Lung (tissue), 13 donors: ENCODE measurements around the gene GRAP. TPM values are rescaled to one million over a fixed set of nuclear protein-coding genes. Genes with fewer than 3 reads are reported as not detected.

Experiments used
- ATAC-seq: fragments of 200-7000 bp; cut with Tn5 transposase; one replicate; pipeline ENCODE4 v1.9.1; 2020; ENCODE audit warnings: moderate number of reproducible peaks; ENCODE audit not compliant: insufficient read depth, low FRiP score
- DNase-seq, 3 donors: peaks; one replicate each; pipeline ENCODE4 v3.0.0-alpha.2; 2013 to 2017
- H3K27ac ChIP-seq, 2 donors: one replicate each; pipeline ENCODE4 v1.5.1; 2013; ENCODE audit warnings: mild to moderate bottlenecking in 2 of 2, moderate library complexity in 2 of 2, control low read depth in 1 of 2, inconsistent platforms in 1 of 2, low read depth in 1 of 2, low read length in 1 of 2
- H3K27me3 ChIP-seq, 3 donors: one replicate each; pipeline ENCODE4 v1.5.1; 2013; ENCODE audit warnings: low read length in 2 of 3; ENCODE audit not compliant: control insufficient read depth in 3 of 3, insufficient read depth in 3 of 3
- H3K36me3 ChIP-seq, 4 donors: one replicate each; pipeline ENCODE4 v1.5.1; 2013; ENCODE audit warnings: low read length in 4 of 4, mild to moderate bottlenecking in 1 of 4, moderate library complexity in 1 of 4; ENCODE audit not compliant: control insufficient read depth in 4 of 4, insufficient read depth in 4 of 4
- H3K4me1 ChIP-seq, 5 donors: one replicate each; pipeline ENCODE4 v1.5.1; 2013; ENCODE audit warnings: low read length in 5 of 5, mild to moderate bottlenecking in 2 of 5, moderate library complexity in 1 of 5; ENCODE audit not compliant: control insufficient read depth in 5 of 5, insufficient read depth in 5 of 5
- H3K4me3 ChIP-seq: one replicate; pipeline ENCODE4 v1.5.1; 2013; ENCODE audit warnings: mild to moderate bottlenecking, control low read depth, moderate library complexity
- H3K9ac ChIP-seq, 2 donors: one replicate each; pipeline ENCODE4 v1.5.1; 2013; ENCODE audit warnings: low read length in 2 of 2, control low read depth in 1 of 2; ENCODE audit not compliant: insufficient read depth in 1 of 2
- H3K9me3 ChIP-seq, 4 donors: one replicate each; pipeline ENCODE4 v1.5.1; 2013; ENCODE audit warnings: low read length in 3 of 4, mild to moderate bottlenecking in 1 of 4, moderate library complexity in 1 of 4; ENCODE audit not compliant: control insufficient read depth in 4 of 4, insufficient read depth in 3 of 4
- WGBS, 2 donors: extraction: QIAGEN DNeasy Blood & Tissue Kit; methylation state at CpG; one replicate each; pipeline ENCODE4 v1.1.7; 2013; 5-methylcytosine and 5-hydroxymethylcytosine counted together
- polyA plus RNA-seq, 2 donors: library from polyadenylated mRNA; stranded (reverse); fragments of 200-250 nt; gene quantifications; one replicate each; pipeline ENCODE4 v1.2.1, GENCODE V29; 2013
- small RNA-seq: library from RNA; depleted of rRNA; stranded (forward); fragments of <200 nt; gene quantifications from one replicate; pipeline ENCODE3, GENCODE V24; 2014; ENCODE audit warnings: low replicate concordance
- total RNA-seq, 2 donors: library from RNA; depleted of rRNA in 1 of 2; stranded (reverse); fragments of >200 nt in 1 of 2; gene quantifications; one replicate each; pipeline ENCODE4 v1.2.1, GENCODE V29; 2014 to 2021
- TF ChIP-seq, protein P1 (sequence below): IDR thresholded peaks from 2 replicates; pipeline ENCODE4 v1.5.1; 2012; ENCODE audit warnings: mild to moderate bottlenecking; ENCODE audit errors: control extremely low read depth, extremely low read depth
- donor health status: control.
- donor health status: control.
- donor health status: Bipolar disorder and iron deficiency.
- donor health status: healthy.
- donor health status: DM: yes; HTN: yes; CAD: no.

Gene GRAP
- total and polyA plus RNA-seq, 4 donors, result 6.7 to 14.3 (median 9.8) TPM

DNA sequence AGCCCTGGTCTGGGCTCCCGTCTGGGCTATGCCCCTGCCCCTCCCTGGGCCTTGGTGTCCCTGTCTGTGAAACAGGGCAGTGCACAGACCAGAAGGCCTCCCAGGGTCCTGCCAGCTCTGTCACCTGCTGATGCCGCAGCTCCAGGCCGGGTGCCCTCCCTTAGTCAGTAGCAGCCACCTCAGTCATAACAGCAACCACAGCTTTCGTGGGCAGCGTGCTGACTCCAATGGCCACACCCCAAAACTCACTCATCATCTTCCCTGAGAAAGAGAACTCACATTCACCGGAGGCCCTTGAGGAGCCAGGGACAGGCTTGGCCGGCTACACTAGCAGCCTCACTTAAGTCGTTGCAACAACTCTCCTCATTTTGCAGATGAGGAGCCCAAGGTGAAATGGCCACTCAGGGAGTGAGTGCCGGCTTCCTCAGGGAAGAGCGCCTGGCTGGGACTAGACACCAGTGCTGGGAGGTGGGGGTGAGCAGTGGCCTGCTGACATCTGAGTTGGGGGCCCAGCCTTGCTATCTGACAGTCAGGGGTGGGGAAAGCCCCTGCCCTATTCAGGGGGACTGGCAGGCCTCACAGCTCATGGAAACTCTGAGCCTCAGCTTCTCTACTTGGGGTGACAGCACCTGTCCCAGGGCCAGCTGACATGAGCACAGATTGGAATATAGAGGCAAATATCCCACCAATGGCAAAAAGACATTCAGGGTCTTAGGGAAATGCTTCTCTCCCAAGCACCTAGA is 72.2 kb downstream of the GRAP start:
- DNase-seq (no peak), ATAC-seq (no peak)
- Histone ChIP-seq H3K9me3 (no peaks in the 10 kb centered on the region), H3K9ac (no peak overlapping the region), H3K27ac (no peak overlapping the region), H3K36me3 (peaks cover 0 to 41% (median 0%) of the 10 kb centered on the region in 4 donors), H3K4me3 (no peak overlapping the region), H3K27me3 (no peaks in the 10 kb centered on the region), H3K4me1 (no peaks in the 10 kb centered on the region)
- TF ChIP-seq, protein P1, sequence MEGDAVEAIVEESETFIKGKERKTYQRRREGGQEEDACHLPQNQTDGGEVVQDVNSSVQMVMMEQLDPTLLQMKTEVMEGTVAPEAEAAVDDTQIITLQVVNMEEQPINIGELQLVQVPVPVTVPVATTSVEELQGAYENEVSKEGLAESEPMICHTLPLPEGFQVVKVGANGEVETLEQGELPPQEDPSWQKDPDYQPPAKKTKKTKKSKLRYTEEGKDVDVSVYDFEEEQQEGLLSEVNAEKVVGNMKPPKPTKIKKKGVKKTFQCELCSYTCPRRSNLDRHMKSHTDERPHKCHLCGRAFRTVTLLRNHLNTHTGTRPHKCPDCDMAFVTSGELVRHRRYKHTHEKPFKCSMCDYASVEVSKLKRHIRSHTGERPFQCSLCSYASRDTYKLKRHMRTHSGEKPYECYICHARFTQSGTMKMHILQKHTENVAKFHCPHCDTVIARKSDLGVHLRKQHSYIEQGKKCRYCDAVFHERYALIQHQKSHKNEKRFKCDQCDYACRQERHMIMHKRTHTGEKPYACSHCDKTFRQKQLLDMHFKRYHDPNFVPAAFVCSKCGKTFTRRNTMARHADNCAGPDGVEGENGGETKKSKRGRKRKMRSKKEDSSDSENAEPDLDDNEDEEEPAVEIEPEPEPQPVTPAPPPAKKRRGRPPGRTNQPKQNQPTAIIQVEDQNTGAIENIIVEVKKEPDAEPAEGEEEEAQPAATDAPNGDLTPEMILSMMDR, result no peak
- WGBS, 2 donors, result 85 to 91% methylated on average over 10 of the region's 10 CpGs

DNA sequence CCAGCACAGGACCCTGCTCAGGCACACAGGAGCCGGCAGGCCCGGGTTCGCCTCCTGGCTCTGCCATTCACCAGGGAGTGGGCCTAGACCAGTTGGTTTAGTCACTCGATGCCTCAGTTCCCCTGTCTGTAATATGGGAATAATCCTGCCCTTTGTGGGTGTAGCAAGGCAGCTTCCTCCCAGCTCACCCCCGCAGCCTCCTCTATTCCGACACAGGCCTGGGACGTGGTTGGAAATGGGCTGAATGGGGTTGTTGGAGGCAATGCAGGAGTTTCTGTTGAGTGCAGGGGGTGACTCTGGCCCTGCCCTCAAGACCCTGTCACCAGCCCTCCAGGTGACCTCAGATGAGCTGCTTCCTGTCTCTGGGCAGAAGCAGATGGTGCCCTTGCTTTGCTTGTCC is 75.0 kb downstream of the GRAP start:
- no peak for ATAC-seq
- no peak overlapping the region for H3K27ac ChIP-seq
- H3K36me3 ChIP-seq, result peaks cover 0 to 19% (median 0%) of the 10 kb centered on the region in 4 donors
- H3K4me3 ChIP-seq, result no peak overlapping the region
- H3K9ac ChIP-seq, result no peak overlapping the region
- H3K9me3 ChIP-seq, result no peaks in the 10 kb centered on the region
- TF ChIP-seq, protein P1, result no peak
- H3K27me3 ChIP-seq, result no peaks in the 10 kb centered on the region
- WGBS, 2 donors, result 98% methylated on average over 6 to 7 of the region's 7 CpGs
- no peak for DNase-seq
- peaks cover 0 to 23% (median 10%) of the 10 kb centered on the region in 5 donors for H3K4me1 ChIP-seq

Small RNAs within 50 kb of the gene (small RNA-seq; reads per million reads assigned to genes)
- gene AC090286.3, result not detected

Other genes with a start within 250 kb of the GRAP start
- 10 to 100 TPM; 24.2 to 56.1 TPM for gene PRPSAP2, start 188.8 kb downstream of the GRAP start, total RNA-seq
- 10 to 100 TPM; 18.2 to 22.4 TPM for gene PRPSAP2, start 188.8 kb downstream of the GRAP start, polyA plus RNA-seq
- gene SLC5A10, start 94.8 kb downstream of the GRAP start, total RNA-seq, result under 1 TPM; 0.09 to 0.31 TPM
- gene SLC5A10, start 94.8 kb downstream of the GRAP start, polyA plus RNA-seq, result under 1 TPM; 0.21 to 0.22 TPM
- gene FAM83G, start 42.2 kb downstream of the GRAP start, total RNA-seq, result 10 to 100 TPM in 1 of 2 donors, 1 to 10 TPM in 1; 2.2 to 11.9 TPM
- 1 to 10 TPM; 7.0 to 8.1 TPM for gene FAM83G, start 42.2 kb downstream of the GRAP start, polyA plus RNA-seq
- gene GRAPL, start 80.6 kb upstream of the GRAP start, total RNA-seq, result 1 to 10 TPM; 3.9 to 8.1 TPM
- 1 to 10 TPM; 4.3 to 6.1 TPM for gene GRAPL, start 80.6 kb upstream of the GRAP start, polyA plus RNA-seq
- gene EPN2, start 190.4 kb upstream of the GRAP start, total RNA-seq, result 10 to 100 TPM; 51.0 to 73.7 TPM
- gene EPN2, start 190.4 kb upstream of the GRAP start, polyA plus RNA-seq, result 10 to 100 TPM; 16.7 to 23.8 TPM